Fibroblast of skin of back (primary cell): ENCODE results near the gene FMNL2.

ENCODE experiments used
- DNase-seq: peaks from one replicate; pipeline ENCODE4 v3.0.0-alpha.2; 2013

The FMNL2 gene

GRCh38 chr2:152588998-152589397 is 254.0 kb downstream of the FMNL2 start:
- DNase-seq: no peak

- DNase-seq: no peak
These were observed 259.2 kb downstream of the FMNL2 start for GRCh38 chr2:152594022-152594766.

- no peak for DNase-seq
These were observed 259.8 kb downstream of the FMNL2 start for GRCh38 chr2:152594792-152595191.

GRCh38 chr2:152598975-152599759 is 264.2 kb downstream of the FMNL2 start:
- peak; percentile 15 for DNase-seq

- no peak for DNase-seq
These were observed 265.2 kb downstream of the FMNL2 start for GRCh38 chr2:152600051-152600657.

- DNase-seq: no peak
These were observed 265.7 kb downstream of the FMNL2 start for GRCh38 chr2:152600697-152601096.

GRCh38 chr2:152602750-152603149 is 267.8 kb downstream of the FMNL2 start:
- no peak for DNase-seq

- no peak for DNase-seq
These were observed 268.2 kb downstream of the FMNL2 start for GRCh38 chr2:152603166-152603565.

- no peak for DNase-seq
These were observed 271.1 kb downstream of the FMNL2 start for GRCh38 chr2:152606081-152606480.

- DNase-seq: peak; percentile 41
These were observed 272.0 kb downstream of the FMNL2 start for GRCh38 chr2:152606941-152607340.

- DNase-seq: no peak
These were observed 272.9 kb downstream of the FMNL2 start for GRCh38 chr2:152607793-152608300.

- DNase-seq: no peak
These were observed 274.2 kb downstream of the FMNL2 start for GRCh38 chr2:152609154-152609553.

GRCh38 chr2:152609699-152610098 is 274.7 kb downstream of the FMNL2 start:
- no peak for DNase-seq

- DNase-seq: peak; percentile 68
These were observed 276.7 kb downstream of the FMNL2 start for GRCh38 chr2:152611458-152612231.

- DNase-seq: peak; percentile 46
These were observed 278.3 kb downstream of the FMNL2 start for GRCh38 chr2:152613235-152613634.

- DNase-seq: no peak
These were observed 280.2 kb downstream of the FMNL2 start for GRCh38 chr2:152615177-152615576.

- peak; percentile 35 for DNase-seq
These were observed 282.6 kb downstream of the FMNL2 start for GRCh38 chr2:152617456-152618192.

GRCh38 chr2:152618193-152618564 is 283.2 kb downstream of the FMNL2 start:
- no peak for DNase-seq

- DNase-seq: no peak
These were observed 285.2 kb downstream of the FMNL2 start for GRCh38 chr2:152620208-152620607.

GRCh38 chr2:152620985-152621384 is 286.0 kb downstream of the FMNL2 start:
- DNase-seq: no peak

GRCh38 chr2:152622219-152622618 is 287.2 kb downstream of the FMNL2 start:
- no peak for DNase-seq
